OCI-LY7 (cell line): ENCODE measurements around the gene REELD1.

Experiments
- EZH2phosphoT487 ChIP-seq: fragments of 200-600 bp; sonication (generic); IDR thresholded peaks from 2 replicates; pipeline ENCODE4 v1.6.1; 2018; ENCODE audit warnings: low read depth, borderline replicate concordance, mild to moderate bottlenecking, mixed run types, antibody characterized with exemption, low read length, moderate library complexity, mixed read lengths
- TF ChIP-seq, protein P1 (sequence below): fragments of 200-600 bp; sonication (generic); conservative IDR thresholded peaks from 2 replicates; pipeline ENCODE4 v1.5.1; 2014; ENCODE audit warnings: mild to moderate bottlenecking, antibody characterized with exemption, low read length, moderate library complexity, mixed read lengths

DNA sequence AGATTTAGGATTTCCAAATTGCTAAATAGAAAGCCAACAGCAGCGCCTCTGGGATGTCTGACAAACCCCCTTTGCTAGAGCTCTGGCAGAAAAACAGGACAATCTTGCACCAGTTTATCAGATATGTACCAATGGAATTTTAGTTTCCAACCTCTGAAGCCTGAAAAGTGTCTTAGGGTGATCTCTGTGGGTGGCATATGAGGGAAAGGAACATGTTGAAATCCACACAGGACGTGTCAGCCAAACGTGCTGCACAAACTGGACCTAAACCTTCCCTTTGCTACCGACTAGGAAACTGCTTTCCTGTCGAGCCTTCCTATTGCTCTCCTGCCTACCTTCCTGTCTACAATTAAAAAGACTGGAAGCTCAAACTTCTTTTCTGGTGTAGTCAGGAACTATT is 53.5 kb downstream of the REELD1 start:
- TF ChIP-seq, protein P1, sequence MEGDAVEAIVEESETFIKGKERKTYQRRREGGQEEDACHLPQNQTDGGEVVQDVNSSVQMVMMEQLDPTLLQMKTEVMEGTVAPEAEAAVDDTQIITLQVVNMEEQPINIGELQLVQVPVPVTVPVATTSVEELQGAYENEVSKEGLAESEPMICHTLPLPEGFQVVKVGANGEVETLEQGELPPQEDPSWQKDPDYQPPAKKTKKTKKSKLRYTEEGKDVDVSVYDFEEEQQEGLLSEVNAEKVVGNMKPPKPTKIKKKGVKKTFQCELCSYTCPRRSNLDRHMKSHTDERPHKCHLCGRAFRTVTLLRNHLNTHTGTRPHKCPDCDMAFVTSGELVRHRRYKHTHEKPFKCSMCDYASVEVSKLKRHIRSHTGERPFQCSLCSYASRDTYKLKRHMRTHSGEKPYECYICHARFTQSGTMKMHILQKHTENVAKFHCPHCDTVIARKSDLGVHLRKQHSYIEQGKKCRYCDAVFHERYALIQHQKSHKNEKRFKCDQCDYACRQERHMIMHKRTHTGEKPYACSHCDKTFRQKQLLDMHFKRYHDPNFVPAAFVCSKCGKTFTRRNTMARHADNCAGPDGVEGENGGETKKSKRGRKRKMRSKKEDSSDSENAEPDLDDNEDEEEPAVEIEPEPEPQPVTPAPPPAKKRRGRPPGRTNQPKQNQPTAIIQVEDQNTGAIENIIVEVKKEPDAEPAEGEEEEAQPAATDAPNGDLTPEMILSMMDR, result no peak
- no peak for TF ChIP-seq EZH2phosphoT487
